WTC11 (cell line): Measurements from ENCODE around the gene ITPR1.

Source experiments
- KAT7 ChIP-seq: sonication (generic); formaldehyde crosslinking; IDR thresholded peaks from 2 replicates; pipeline ENCODE4 v1.8.1; 2023; ENCODE audit warnings: missing genetic modification reagents, mild to moderate bottlenecking, borderline replicate concordance
- NFE2L1 ChIP-seq: sonication (generic); formaldehyde crosslinking; IDR thresholded peaks from 2 replicates; pipeline ENCODE4 v1.8.1; 2023; ENCODE audit warnings: missing genetic modification reagents
- PRDM15 ChIP-seq: sonication (generic); formaldehyde crosslinking; IDR thresholded peaks from 2 replicates; pipeline ENCODE4 v1.8.0; 2022; ENCODE audit warnings: missing genetic modification reagents
- USF2 ChIP-seq: sonication (generic); formaldehyde crosslinking; IDR thresholded peaks from 2 replicates; pipeline ENCODE4 v1.8.1; 2023; ENCODE audit warnings: mild to moderate bottlenecking, missing genetic modification reagents, moderate library complexity
- TF ChIP-seq, protein P1 (sequence below): fragments of 200-600 bp; IDR thresholded peaks from 2 replicates; pipeline ENCODE4 v1.8.0; 2022; ENCODE audit warnings: antibody characterized with exemption
- TF ChIP-seq, protein P2 (sequence below): sonication (generic); formaldehyde crosslinking; IDR thresholded peaks from 2 replicates; pipeline ENCODE4 v1.8.1; 2022; ENCODE audit warnings: mild to moderate bottlenecking, moderate library complexity, missing genetic modification reagents

- TF ChIP-seq KAT7 (CRISPR knock-in tag) = no peak
- TF ChIP-seq, protein P1, sequence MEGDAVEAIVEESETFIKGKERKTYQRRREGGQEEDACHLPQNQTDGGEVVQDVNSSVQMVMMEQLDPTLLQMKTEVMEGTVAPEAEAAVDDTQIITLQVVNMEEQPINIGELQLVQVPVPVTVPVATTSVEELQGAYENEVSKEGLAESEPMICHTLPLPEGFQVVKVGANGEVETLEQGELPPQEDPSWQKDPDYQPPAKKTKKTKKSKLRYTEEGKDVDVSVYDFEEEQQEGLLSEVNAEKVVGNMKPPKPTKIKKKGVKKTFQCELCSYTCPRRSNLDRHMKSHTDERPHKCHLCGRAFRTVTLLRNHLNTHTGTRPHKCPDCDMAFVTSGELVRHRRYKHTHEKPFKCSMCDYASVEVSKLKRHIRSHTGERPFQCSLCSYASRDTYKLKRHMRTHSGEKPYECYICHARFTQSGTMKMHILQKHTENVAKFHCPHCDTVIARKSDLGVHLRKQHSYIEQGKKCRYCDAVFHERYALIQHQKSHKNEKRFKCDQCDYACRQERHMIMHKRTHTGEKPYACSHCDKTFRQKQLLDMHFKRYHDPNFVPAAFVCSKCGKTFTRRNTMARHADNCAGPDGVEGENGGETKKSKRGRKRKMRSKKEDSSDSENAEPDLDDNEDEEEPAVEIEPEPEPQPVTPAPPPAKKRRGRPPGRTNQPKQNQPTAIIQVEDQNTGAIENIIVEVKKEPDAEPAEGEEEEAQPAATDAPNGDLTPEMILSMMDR = no peak
- no peak for TF ChIP-seq NFE2L1 (CRISPR knock-in tag)
- TF ChIP-seq PRDM15 (CRISPR knock-in tag) = no peak
- TF ChIP-seq, protein P2, sequence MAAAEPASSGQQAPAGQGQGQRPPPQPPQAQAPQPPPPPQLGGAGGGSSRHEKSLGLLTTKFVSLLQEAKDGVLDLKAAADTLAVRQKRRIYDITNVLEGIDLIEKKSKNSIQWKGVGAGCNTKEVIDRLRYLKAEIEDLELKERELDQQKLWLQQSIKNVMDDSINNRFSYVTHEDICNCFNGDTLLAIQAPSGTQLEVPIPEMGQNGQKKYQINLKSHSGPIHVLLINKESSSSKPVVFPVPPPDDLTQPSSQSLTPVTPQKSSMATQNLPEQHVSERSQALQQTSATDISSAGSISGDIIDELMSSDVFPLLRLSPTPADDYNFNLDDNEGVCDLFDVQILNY (CRISPR knock-in tag) = no peak
- no peak for TF ChIP-seq USF2 (CRISPR knock-in tag)
Observed at GRCh38 chr3:4751502-4752101, 258.5 kb downstream of the ITPR1 start.
